OCI-LY7 (cell line): ENCODE results near the gene CCDC33.

Source experiments
- CTCF ChIP-seq: fragments of 200-600 bp; sonication (generic); conservative IDR thresholded peaks from 2 replicates; pipeline ENCODE4 v1.5.1; 2014; ENCODE audit warnings: mild to moderate bottlenecking, antibody characterized with exemption, low read length, moderate library complexity, mixed read lengths
- EZH2phosphoT487 ChIP-seq: fragments of 200-600 bp; sonication (generic); IDR thresholded peaks from 2 replicates; pipeline ENCODE4 v1.6.1; 2018; ENCODE audit warnings: low read depth, borderline replicate concordance, mild to moderate bottlenecking, mixed run types, antibody characterized with exemption, low read length, moderate library complexity, mixed read lengths

GRCh38 chr15:74192751-74193150 is 43.4 kb upstream of the CCDC33 start:
- no peak for TF ChIP-seq CTCF
- TF ChIP-seq EZH2phosphoT487: no peak
